A673 (cell line): ENCODE results near the gene KNDC1. TPM values are rescaled to one million over a fixed set of nuclear protein-coding genes. Genes with fewer than 3 reads are reported as not detected.

Experiments used
- BruUV-seq: library from RNA; stranded (reverse); fragments of 400-500 nt; replicated peaks from 2 replicates; lab custom pipeline; 2021; lab: Mats Ljungman, UMichigan
- CTCF ChIA-PET: fragments of 300-600 bp; sonication (Branson Sonifier 250); formaldehyde crosslinking; loops from one replicate; lab custom pipeline; 2022; ENCODE audit warnings: antibody characterized with exemption; lab: Charles Lee
- POLR2A ChIA-PET: fragments of 300-600 bp; sonication (Branson Sonifier 250); formaldehyde crosslinking; loops from one replicate; lab custom pipeline; 2022; ENCODE audit warnings: antibody characterized with exemption; ENCODE audit not compliant: low non-redundant PET; lab: Charles Lee
- DNase-seq: peaks from one replicate; pipeline ENCODE4 v3.0.0-alpha.2; 2015; ENCODE audit warnings: low spot score
- H3K27ac ChIP-seq: fragments of 200-600 bp; sonication (generic); 2 replicates; pipeline ENCODE4 v1.5.1; 2016; ENCODE audit warnings: mixed run types, low read depth, mild to moderate bottlenecking, mixed read lengths, antibody characterized with exemption, low read length; ENCODE audit not compliant: poor library complexity, severe bottlenecking
- H3K27me3 ChIP-seq: fragments of 200-600 bp; sonication (generic); replicated peaks from 2 replicates; pipeline ENCODE4 v1.6.1; 2017; ENCODE audit warnings: mixed run types, low read depth, mild to moderate bottlenecking, mixed read lengths, antibody characterized with exemption, low read length; ENCODE audit not compliant: insufficient read depth, poor library complexity
- H3K36me3 ChIP-seq: fragments of 200-600 bp; sonication (generic); 2 replicates; pipeline ENCODE4 v1.6.1; 2016; ENCODE audit warnings: mixed run types, mild to moderate bottlenecking, mixed read lengths, antibody characterized with exemption, low read length; ENCODE audit not compliant: insufficient read depth, poor library complexity, severe bottlenecking
- H3K4me1 ChIP-seq: fragments of 200-600 bp; sonication (generic); 2 replicates; pipeline ENCODE4 v1.6.1; 2017; ENCODE audit warnings: mixed run types, mild to moderate bottlenecking, mixed read lengths, antibody characterized with exemption, low read length; ENCODE audit not compliant: insufficient read depth, poor library complexity, severe bottlenecking
- H3K4me3 ChIP-seq: fragments of 200-600 bp; sonication (generic); 2 replicates; pipeline ENCODE4 v1.5.1; 2016; ENCODE audit warnings: low read depth, mixed run types, mild to moderate bottlenecking, mixed read lengths, low read length; ENCODE audit not compliant: poor library complexity, severe bottlenecking
- H3K9me3 ChIP-seq: fragments of 200-600 bp; sonication (generic); 2 replicates; pipeline ENCODE4 v1.6.1; 2016; ENCODE audit warnings: mixed run types, low read depth, mild to moderate bottlenecking, mixed read lengths, antibody characterized with exemption, low read length; ENCODE audit not compliant: poor library complexity, severe bottlenecking
- EZH2 ChIP-seq: fragments of 200-600 bp; sonication (generic); IDR thresholded peaks from 2 replicates; pipeline ENCODE4 v1.6.1; 2017; ENCODE audit warnings: borderline replicate concordance, low read depth, mild to moderate bottlenecking, mixed read lengths, antibody characterized with exemption, low read length; ENCODE audit not compliant: poor library complexity, severe bottlenecking
- intact Hi-C: fragments of 100-400 bp; cut with micrococcal nuclease; formaldehyde crosslinking; loops from one replicate; pipeline ENCODE4 v1.10.0; 2022; ENCODE audit not compliant: unreplicated experiment
- total RNA-seq: library from RNA; stranded (reverse); gene quantifications from 2 replicates; pipeline ENCODE4 v1.2.3, GENCODE V29; 2021
- TF ChIP-seq, protein P1 (sequence below): fragments of 300-800, 200-600 bp; sonication (generic); conservative IDR thresholded peaks from 2 replicates; pipeline ENCODE4 v1.5.1; 2017; ENCODE audit warnings: low read depth, mild to moderate bottlenecking, antibody characterized with exemption, low read length, moderate library complexity, mixed read lengths

The KNDC1 gene
- total RNA-seq, 1 experiment from 2014 or later = not detected

GRCh38 chr10:133143546-133143945 lies 16.5 kb upstream of the KNDC1 start:
- no TSS peak for BruUV-seq
- H3K4me3 ChIP-seq = no peak overlapping the region
- POLR2A ChIA-PET = no interaction called here
- intact Hi-C loops = no loop called here
- H3K4me1 ChIP-seq = no peaks in the 10 kb centered on the region
- CTCF ChIA-PET = no interaction called here
- H3K36me3 ChIP-seq = no peaks in the 10 kb centered on the region
- no peak for TF ChIP-seq EZH2
- TF ChIP-seq, protein P1, sequence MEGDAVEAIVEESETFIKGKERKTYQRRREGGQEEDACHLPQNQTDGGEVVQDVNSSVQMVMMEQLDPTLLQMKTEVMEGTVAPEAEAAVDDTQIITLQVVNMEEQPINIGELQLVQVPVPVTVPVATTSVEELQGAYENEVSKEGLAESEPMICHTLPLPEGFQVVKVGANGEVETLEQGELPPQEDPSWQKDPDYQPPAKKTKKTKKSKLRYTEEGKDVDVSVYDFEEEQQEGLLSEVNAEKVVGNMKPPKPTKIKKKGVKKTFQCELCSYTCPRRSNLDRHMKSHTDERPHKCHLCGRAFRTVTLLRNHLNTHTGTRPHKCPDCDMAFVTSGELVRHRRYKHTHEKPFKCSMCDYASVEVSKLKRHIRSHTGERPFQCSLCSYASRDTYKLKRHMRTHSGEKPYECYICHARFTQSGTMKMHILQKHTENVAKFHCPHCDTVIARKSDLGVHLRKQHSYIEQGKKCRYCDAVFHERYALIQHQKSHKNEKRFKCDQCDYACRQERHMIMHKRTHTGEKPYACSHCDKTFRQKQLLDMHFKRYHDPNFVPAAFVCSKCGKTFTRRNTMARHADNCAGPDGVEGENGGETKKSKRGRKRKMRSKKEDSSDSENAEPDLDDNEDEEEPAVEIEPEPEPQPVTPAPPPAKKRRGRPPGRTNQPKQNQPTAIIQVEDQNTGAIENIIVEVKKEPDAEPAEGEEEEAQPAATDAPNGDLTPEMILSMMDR = no peak
- DNase-seq = no peak
- H3K9me3 ChIP-seq = no peaks in the 10 kb centered on the region
- H3K27ac ChIP-seq = no peak overlapping the region
- H3K27me3 ChIP-seq = peaks cover 27% of the 10 kb centered on the region

DNA sequence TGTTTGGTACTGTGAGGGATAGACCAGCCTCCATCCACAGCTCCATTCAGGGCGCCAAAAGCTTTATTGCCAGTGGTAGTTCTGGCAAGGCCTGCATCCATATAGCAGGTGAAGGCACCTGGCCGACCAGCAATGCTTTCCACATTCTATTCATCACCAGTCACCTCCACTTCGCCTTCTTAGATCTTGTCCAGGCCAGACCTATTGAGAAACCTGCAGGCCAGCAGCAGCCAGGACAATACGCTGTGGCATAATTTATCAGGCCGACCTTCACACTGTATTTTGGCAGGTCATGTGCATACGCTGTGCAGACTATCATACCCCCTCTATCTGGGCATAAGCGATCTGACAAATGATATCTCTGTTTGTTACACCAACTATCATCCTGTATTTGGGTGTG lies 15.2 kb upstream of the KNDC1 start:
- H3K27ac ChIP-seq = no peak overlapping the region

GRCh38 chr10:133150226-133150625 lies 9.8 kb upstream of the KNDC1 start:
- H3K27me3 ChIP-seq = peaks cover 82% of the 10 kb centered on the region
- H3K4me1 ChIP-seq = no peaks in the 10 kb centered on the region
- no peak overlapping the region for H3K4me3 ChIP-seq
- intact Hi-C loops = no loop called here
- POLR2A ChIA-PET = no interaction called here
- H3K27ac ChIP-seq = no peak overlapping the region
- CTCF ChIA-PET = no interaction called here
- no peaks in the 10 kb centered on the region for H3K9me3 ChIP-seq
- BruUV-seq = no TSS peak
- DNase-seq = no peak
- TF ChIP-seq, protein P1 = no peak
- TF ChIP-seq EZH2 = no peak
- H3K36me3 ChIP-seq = no peaks in the 10 kb centered on the region

More for the DNA sequence above, 15.2 kb upstream of the KNDC1 start:
- Histone ChIP-seq H3K9me3 (no peaks in the 10 kb centered on the region), H3K27me3 (peaks cover 38% of the 10 kb centered on the region), H3K4me3 (no peak overlapping the region), H3K4me1 (no peaks in the 10 kb centered on the region), H3K36me3 (no peaks in the 10 kb centered on the region)
- intact Hi-C loops = no loop called here
- TF ChIP-seq EZH2 = no peak
- TF ChIP-seq, protein P1 = no peak
- BruUV-seq = no TSS peak
- ChIA-PET CTCF (no interaction called here), POLR2A (no interaction called here)
- no peak for DNase-seq
